HCT116 (cell line): ENCODE results near the gene PDGFD. TPM values are rescaled to one million over a fixed set of nuclear protein-coding genes. Genes with fewer than 3 reads are reported as not detected.

Experiments
- ATAC-seq: fragments of 200-7000 bp; cut with Tn5 transposase; 2 replicates; pipeline ENCODE4 v1.9.1; 2020; ENCODE audit warnings: mild to moderate bottlenecking, moderate library complexity
- BruUV-seq: library from RNA; stranded (reverse); fragments of 400-500 nt; replicated peaks from 2 replicates; lab custom pipeline; 2021; lab: Mats Ljungman, UMichigan
- CTCF ChIA-PET: fragments of 300-600 bp; sonication (Branson Sonifier 250); formaldehyde crosslinking; loops from one replicate; lab custom pipeline; 2021; ENCODE audit warnings: antibody characterized with exemption; lab: Charles Lee
- POLR2A ChIA-PET: fragments of 300-600, 350-600 bp; sonication (Branson Sonifier 250); formaldehyde crosslinking; loops from one replicate; lab custom pipeline; 2021; ENCODE audit warnings: antibody characterized with exemption; lab: Charles Lee
- RAD21 ChIA-PET, 2 experiments: fragments of 300-600 bp; sonication (Branson Sonifier 250); formaldehyde crosslinking; loops; one replicate each; lab custom pipeline; 2023; ENCODE audit warnings: low total read pairs in 2 of 2; ENCODE audit not compliant: uncharacterized antibody in 2 of 2, unreplicated experiment in 2 of 2, low non-redundant PET in 1 of 2; lab: Charles Lee
- DNase-seq: peaks from one replicate; pipeline ENCODE4 v3.0.0-alpha.2; 2010; ENCODE audit warnings: low read depth, low spot score
- H2AFZ ChIP-seq: fragments of 200-600 bp; shearing (Covaris generic), sonication (generic); 2 replicates; pipeline ENCODE4 v1.6.1; 2017; ENCODE audit warnings: low read depth, mixed run types, mixed read lengths, antibody characterized with exemption, low read length; ENCODE audit not compliant: poor library complexity, severe bottlenecking
- H3K27ac ChIP-seq: 2 replicates; pipeline ENCODE4 v1.5.1; 2012; ENCODE audit warnings: low read depth, low read length
- H3K27me3 ChIP-seq: fragments of 200-600 bp; sonication (generic); 2 replicates; pipeline ENCODE4 v1.6.1; 2016; ENCODE audit warnings: mixed run types, low read length, mixed read lengths; ENCODE audit not compliant: insufficient read depth
- H3K36me3 ChIP-seq, 2 experiments: fragments of 200-500 bp in 1 of 2; fragments of 200-600 bp in 1 of 2; sonication (Bioruptor generic) in 1 of 2; sonication (generic) in 1 of 2; 2 replicates each; pipeline versions ENCODE4 v1.5.1 to v1.6.1; 2014 to 2016; ENCODE audit warnings: low read length in 2 of 2, inconsistent platforms in 1 of 2, mixed read lengths in 1 of 2, mixed run types in 1 of 2; ENCODE audit not compliant: insufficient read depth in 2 of 2, control insufficient read depth in 1 of 2
- H3K4me1 ChIP-seq, 2 experiments: fragments of 200-600 bp in 1 of 2; sonication (generic) in 1 of 2; 2 replicates each; pipeline versions ENCODE4 v1.5.1 to v1.6.1; 2012 to 2017; ENCODE audit warnings: low read length in 2 of 2, inconsistent platforms in 1 of 2, mild to moderate bottlenecking in 1 of 2, mixed read lengths in 1 of 2, mixed run types in 1 of 2, moderate library complexity in 1 of 2; ENCODE audit not compliant: insufficient read depth in 2 of 2, control insufficient read depth in 1 of 2
- H3K4me2 ChIP-seq: fragments of 200-600 bp; sonication (generic); 2 replicates; pipeline ENCODE4 v1.6.1; 2017; ENCODE audit warnings: mixed run types, low read length, mixed read lengths
- H3K4me3 ChIP-seq, 2 experiments: fragments of 200-600 bp in 1 of 2; sonication (generic) in 1 of 2; replicated peaks in 1 of 2; 2 replicates each; pipeline ENCODE4 v1.5.1; 2011 to 2016; ENCODE audit warnings: low read length in 2 of 2, control low read depth in 1 of 2, low read depth in 1 of 2, mild to moderate bottlenecking in 1 of 2, mixed read lengths in 1 of 2, mixed run types in 1 of 2
- H3K79me2 ChIP-seq: fragments of 200-600 bp; sonication (generic); 2 replicates; pipeline ENCODE4 v1.6.1; 2017; ENCODE audit warnings: mild to moderate bottlenecking, mixed run types, low read length, moderate library complexity, mixed read lengths; ENCODE audit not compliant: insufficient read depth
- H3K9ac ChIP-seq: fragments of 200-600 bp; sonication (generic); 2 replicates; pipeline ENCODE4 v1.6.1; 2016; ENCODE audit warnings: low read length, mixed read lengths
- H3K9me2 ChIP-seq: fragments of 200-600 bp; sonication (generic), shearing (Covaris generic); 2 replicates; pipeline ENCODE4 v1.6.1; 2017; ENCODE audit warnings: mixed run types, mild to moderate bottlenecking, moderate library complexity; ENCODE audit not compliant: insufficient read depth
- H3K9me3 ChIP-seq, 2 experiments: fragments of 200-500 bp in 1 of 2; fragments of 200-600 bp in 1 of 2; sonication (Bioruptor generic) in 1 of 2; sonication (generic) in 1 of 2; 2 replicates each; pipeline ENCODE4 v1.6.1; 2014 to 2017; ENCODE audit warnings: low read length in 2 of 2, mixed read lengths in 2 of 2, inconsistent platforms in 1 of 2, low read depth in 1 of 2, mild to moderate bottlenecking in 1 of 2, mixed run types in 1 of 2, moderate library complexity in 1 of 2; ENCODE audit not compliant: control insufficient read depth in 1 of 2, insufficient read depth in 1 of 2
- H4K20me1 ChIP-seq: fragments of 200-600 bp; sonication (generic), shearing (Covaris generic); 2 replicates; pipeline ENCODE4 v1.6.1; 2017; ENCODE audit warnings: mixed run types, mild to moderate bottlenecking, moderate library complexity; ENCODE audit not compliant: insufficient read depth
- CBX3 ChIP-seq: IDR thresholded peaks from 2 replicates; pipeline ENCODE4 v1.6.1; 2012; ENCODE audit warnings: low read depth
- CEBPB ChIP-seq: IDR thresholded peaks from 2 replicates; pipeline ENCODE4 v1.6.1; 2012; ENCODE audit warnings: low read depth
- EGR1 ChIP-seq: IDR thresholded peaks from 2 replicates; pipeline ENCODE4 v1.6.1; 2012; ENCODE audit warnings: low read depth
- ELF1 ChIP-seq: IDR thresholded peaks from 2 replicates; pipeline ENCODE4 v1.6.1; 2012; ENCODE audit warnings: low read depth, borderline replicate concordance
- EZH2 ChIP-seq: fragments of 200-600 bp; sonication (generic); IDR thresholded peaks from 2 replicates; pipeline ENCODE4 v1.6.1; 2017; ENCODE audit warnings: antibody characterized with exemption, mixed run types
- EZH2phosphoT487 ChIP-seq: fragments of 200-600 bp; IDR thresholded peaks from 2 replicates; pipeline ENCODE4 v1.6.1; 2018; ENCODE audit warnings: antibody characterized with exemption, borderline replicate concordance
- FOSL1 ChIP-seq: IDR thresholded peaks from 2 replicates; pipeline ENCODE4 v1.6.1; 2012; ENCODE audit warnings: low read depth
- JUND ChIP-seq: IDR thresholded peaks from 2 replicates; pipeline ENCODE4 v1.6.1; 2012
- POLR2A ChIP-seq: IDR thresholded peaks from 2 replicates; pipeline ENCODE4 v1.7.0; 2011; ENCODE audit warnings: borderline replicate concordance; ENCODE audit not compliant: insufficient read depth, insufficient read length; ENCODE audit errors: extremely low read depth
- POLR2AphosphoS5 ChIP-seq: IDR thresholded peaks from 2 replicates; pipeline ENCODE4 v1.6.1; 2011; ENCODE audit warnings: mild to moderate bottlenecking, low read depth, low read length, moderate library complexity
- REST ChIP-seq: IDR thresholded peaks from 2 replicates; pipeline ENCODE4 v1.6.1; 2012; ENCODE audit warnings: low read depth
- SP1 ChIP-seq: IDR thresholded peaks from 2 replicates; pipeline ENCODE4 v1.6.1; 2012; ENCODE audit warnings: low read depth
- SRF ChIP-seq: IDR thresholded peaks from 2 replicates; pipeline ENCODE4 v1.6.1; 2012; ENCODE audit warnings: low read depth
- TCF7L2 ChIP-seq: IDR thresholded peaks from 2 replicates; pipeline ENCODE4 v1.7.0; 2011; ENCODE audit warnings: borderline replicate concordance, inconsistent platforms; ENCODE audit not compliant: insufficient read depth, insufficient read length; ENCODE audit errors: extremely low read depth
- ZFX ChIP-seq: fragments of 450-650 bp; IDR thresholded peaks from 2 replicates; pipeline ENCODE4 v1.6.1; 2017
- ZNF274 ChIP-seq: fragments of 200-500 bp; sonication (Bioruptor generic); IDR thresholded peaks from 2 replicates; pipeline ENCODE4 v1.6.1; 2014; ENCODE audit warnings: mild to moderate bottlenecking, low read depth, low read length, inconsistent platforms
- intact Hi-C: fragments of 100-400 bp; cut with micrococcal nuclease; formaldehyde crosslinking; loops from 2 replicates; pipeline ENCODE4 v1.10.0; 2022
- total RNA-seq: library from RNA; stranded (reverse); gene quantifications from one replicate; pipeline ENCODE4 v1.2.1, GENCODE V29; 2021; ENCODE audit not compliant: unreplicated experiment

PDGFD gene
- total RNA-seq, 1 experiment from 2014 or later: 0.34 TPM

- Histone ChIP-seq H3K27ac (no peak overlapping the region), H3K9me3 (no peaks in the 10 kb centered on the region), H3K4me3 (no peak overlapping the region), H4K20me1 (no peaks in the 10 kb centered on the region), H3K36me3 (no peaks in the 10 kb centered on the region), H3K4me1 (no peaks in the 10 kb centered on the region), H3K79me2 (no peaks in the 10 kb centered on the region), H3K9me2 (no peaks in the 10 kb centered on the region), H3K27me3 (no peaks in the 10 kb centered on the region), H2AFZ (no peak overlapping the region), H3K9ac (no peak overlapping the region), H3K4me2 (no peak overlapping the region)
- RAD21 ChIA-PET: no interaction called here
- POLR2A ChIA-PET: no interaction called here
- no peak for DNase-seq
- ATAC-seq: no peak
- intact Hi-C loops: no loop called here
- TF ChIP-seq ZNF274: no peak
- TF ChIP-seq REST: no peak
- TF ChIP-seq ZFX: no peak
- no peak for TF ChIP-seq POLR2AphosphoS5
- TF ChIP-seq CBX3: no peak
- TF ChIP-seq SP1: no peak
- no peak for TF ChIP-seq POLR2A
- CTCF ChIA-PET: no interaction called here
- BruUV-seq: no TSS peak
These were observed 221.3 kb downstream of the PDGFD start for GRCh38 chr11:103942646-103943045.

DNA sequence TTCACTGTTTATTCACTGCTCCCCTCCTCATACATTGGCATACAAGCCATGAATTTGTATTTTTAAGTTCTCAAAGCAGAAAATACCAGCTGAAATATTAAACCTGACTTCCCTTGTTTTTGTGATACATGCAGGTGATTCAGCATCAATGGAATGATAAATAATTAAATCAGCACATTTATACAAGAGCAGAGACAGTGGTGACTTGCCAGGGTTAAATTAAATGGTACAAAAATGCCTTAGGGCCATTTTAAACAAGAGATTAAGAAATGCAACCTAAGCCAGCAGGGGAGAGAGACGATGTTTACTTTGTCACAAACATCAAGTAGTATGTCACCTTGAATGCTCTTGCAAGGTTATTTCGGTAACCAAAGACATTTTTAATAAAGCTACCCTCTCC, 223.4 kb downstream of the PDGFD start:
- DNase-seq (no peak), ATAC-seq (no peak)
- intact Hi-C loops: no loop called here
- RAD21 ChIA-PET: no interaction called here
- H3K36me3 ChIP-seq: no peaks in the 10 kb centered on the region
- no peaks in the 10 kb centered on the region for H4K20me1 ChIP-seq
- no peaks in the 10 kb centered on the region for H3K27me3 ChIP-seq
- POLR2A ChIA-PET: no interaction called here
- H3K9me3 ChIP-seq: no peaks in the 10 kb centered on the region
- H3K79me2 ChIP-seq: no peaks in the 10 kb centered on the region
- BruUV-seq: no TSS peak
- H2AFZ ChIP-seq: no peak overlapping the region
- no peak overlapping the region for H3K9ac ChIP-seq
- H3K27ac ChIP-seq: no peak overlapping the region
- H3K4me1 ChIP-seq: no peaks in the 10 kb centered on the region
- no peak overlapping the region for H3K4me2 ChIP-seq
- H3K4me3 ChIP-seq: no peak overlapping the region
- CTCF ChIA-PET: no interaction called here
- no peaks in the 10 kb centered on the region for H3K9me2 ChIP-seq
- TF ChIP-seq REST: no peak
- TF ChIP-seq EZH2: no peak
- no peak for TF ChIP-seq SP1
- no peak for TF ChIP-seq CEBPB
- TF ChIP-seq EGR1: no peak
- TF ChIP-seq FOSL1: no peak
- no peak for TF ChIP-seq JUND
- no peak for TF ChIP-seq ELF1
- TF ChIP-seq EZH2phosphoT487: no peak
- TF ChIP-seq SRF: no peak
- no peak for TF ChIP-seq CBX3
- no peak for TF ChIP-seq TCF7L2
